D341Med (cell line): ENCODE measurements around the gene CDK14.
"Not testable (repeated sequence)": the region's sequence is repeated elsewhere in the genome, so short reads cannot be mapped to it uniquely, and the experiment has no call there.

Experiments
- DNase-seq: peaks from one replicate; pipeline ENCODE4 v3.0.0; 2012; ENCODE audit warnings: low spot score

The CDK14 gene

DNA sequence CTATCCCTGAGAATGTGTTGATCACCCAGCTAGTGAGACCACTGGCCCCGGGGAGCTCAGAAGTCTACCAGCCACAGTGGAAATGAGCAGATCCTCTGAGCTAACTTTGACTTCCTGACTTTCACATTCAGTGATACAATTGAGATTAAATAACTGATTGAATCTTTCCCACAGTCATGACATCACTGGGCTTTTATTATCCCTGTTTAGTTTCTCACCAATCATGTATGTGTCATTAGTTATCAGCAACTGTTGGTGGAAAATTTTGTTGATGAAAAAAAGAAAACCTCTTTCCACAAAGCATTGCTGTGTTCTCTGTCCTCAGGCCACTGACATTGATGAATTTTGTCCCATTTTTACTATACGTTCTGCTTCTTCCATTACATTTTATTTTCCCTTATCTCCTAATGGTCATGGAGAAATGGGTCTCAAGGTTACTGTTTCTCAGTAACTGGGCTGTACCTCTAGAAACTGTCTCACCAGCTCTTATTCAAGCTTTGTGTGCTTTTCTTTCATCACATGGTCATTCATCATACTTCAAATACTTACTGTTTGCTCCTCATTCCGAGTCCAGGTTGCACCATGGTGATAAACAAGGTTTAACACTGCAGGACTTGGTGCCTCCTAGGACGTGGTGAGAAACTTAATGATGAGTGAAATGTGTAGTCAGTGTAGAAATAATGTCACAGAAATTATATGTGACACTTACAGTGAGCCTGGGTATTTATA lies 304.7 kb downstream of the CDK14 start:
- DNase-seq = no peak

DNA sequence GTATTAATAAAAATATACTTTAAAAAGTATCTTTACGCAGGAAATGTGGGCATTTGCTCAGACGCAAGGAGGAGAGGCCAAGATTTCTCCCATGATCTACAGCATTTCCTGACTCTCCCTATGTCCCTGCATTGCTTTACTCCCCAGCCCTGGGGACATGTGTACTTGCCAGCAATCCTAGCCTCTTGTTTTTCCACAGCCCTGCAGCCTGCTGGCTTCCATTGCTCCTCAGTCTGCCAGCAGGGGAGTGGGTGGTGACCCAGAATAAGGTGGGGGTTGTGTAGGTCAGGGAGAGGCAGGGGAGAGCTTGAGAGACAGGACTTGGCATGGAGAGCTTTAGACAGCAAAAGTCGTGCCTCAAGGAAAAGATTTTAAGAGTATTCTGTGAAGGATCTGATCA lies 307.7 kb downstream of the CDK14 start:
- no peak for DNase-seq

DNA sequence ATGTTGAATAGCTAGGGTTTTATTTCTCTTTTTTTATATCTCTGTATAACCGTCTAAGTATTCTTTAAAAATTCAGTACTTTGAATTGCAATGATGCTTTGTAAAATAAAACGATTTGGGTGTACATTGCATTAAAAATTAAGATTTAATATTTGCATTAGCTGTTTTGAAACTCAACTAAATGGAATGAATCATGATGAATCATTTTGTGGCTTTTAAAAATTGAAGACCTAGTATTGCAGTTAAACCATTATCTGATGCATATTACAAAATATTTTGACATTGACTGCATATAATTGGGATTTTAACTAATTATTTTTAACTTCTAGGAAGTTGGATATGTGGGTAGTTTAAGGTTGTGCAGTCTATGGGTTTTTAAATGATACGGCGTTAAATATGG lies 314.0 kb downstream of the CDK14 start:
- DNase-seq = no peak

DNA sequence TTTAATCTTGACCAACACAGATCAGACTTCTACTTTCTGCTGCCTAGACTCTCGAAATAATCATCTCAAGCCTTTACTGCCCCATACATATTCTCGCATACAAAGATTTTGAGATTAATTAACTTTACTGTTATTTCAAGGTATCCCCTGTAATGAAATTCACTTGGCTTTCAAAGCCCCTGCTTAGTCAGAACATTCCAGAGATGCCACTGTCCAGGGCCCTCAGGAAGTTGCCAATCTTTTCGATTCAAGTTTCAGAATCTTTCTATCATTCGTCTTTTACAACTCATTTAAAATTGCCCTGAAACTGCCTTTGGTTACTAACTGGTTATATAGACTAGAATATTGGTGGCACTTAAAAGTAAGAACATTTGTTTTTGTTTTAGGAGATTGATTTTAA lies 320.2 kb downstream of the CDK14 start:
- DNase-seq = no peak

DNA sequence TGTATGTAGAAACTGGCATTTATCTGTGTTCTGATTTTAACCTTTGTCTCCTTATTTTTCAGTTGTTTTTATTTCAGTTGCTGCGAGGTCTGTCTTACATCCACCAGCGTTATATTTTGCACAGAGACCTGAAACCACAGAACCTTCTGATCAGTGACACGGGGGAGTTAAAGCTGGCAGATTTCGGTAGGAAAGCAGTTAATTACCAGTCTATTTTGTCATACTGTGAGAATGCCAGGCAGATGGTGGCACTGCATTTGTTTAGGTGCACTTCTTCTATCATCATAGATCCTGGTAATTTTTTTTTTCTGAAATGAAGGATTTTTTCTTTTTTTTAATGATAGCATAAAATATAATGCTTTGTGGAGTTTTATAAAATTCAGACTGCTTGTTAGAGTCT lies 321.4 kb downstream of the CDK14 start:
- DNase-seq = no peak

DNA sequence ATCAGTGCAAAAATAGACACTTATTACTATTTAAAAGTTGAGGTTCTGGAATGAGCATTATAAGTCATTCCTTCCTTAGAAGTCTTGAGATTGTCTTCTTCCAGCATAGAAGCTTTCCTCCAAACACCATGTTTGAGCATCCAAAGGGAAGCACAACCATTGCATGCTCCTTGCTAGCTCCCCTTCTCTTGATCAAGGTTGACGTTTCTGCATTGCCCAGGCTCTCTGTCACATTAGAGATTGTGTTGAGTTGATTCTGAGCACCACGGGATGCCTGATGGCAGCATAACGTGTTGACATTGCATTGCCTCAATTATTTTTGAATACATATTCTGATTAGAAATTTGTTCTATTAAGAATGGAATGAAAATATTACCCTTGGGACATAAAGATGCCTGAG lies 322.2 kb downstream of the CDK14 start:
- no peak for DNase-seq

DNA sequence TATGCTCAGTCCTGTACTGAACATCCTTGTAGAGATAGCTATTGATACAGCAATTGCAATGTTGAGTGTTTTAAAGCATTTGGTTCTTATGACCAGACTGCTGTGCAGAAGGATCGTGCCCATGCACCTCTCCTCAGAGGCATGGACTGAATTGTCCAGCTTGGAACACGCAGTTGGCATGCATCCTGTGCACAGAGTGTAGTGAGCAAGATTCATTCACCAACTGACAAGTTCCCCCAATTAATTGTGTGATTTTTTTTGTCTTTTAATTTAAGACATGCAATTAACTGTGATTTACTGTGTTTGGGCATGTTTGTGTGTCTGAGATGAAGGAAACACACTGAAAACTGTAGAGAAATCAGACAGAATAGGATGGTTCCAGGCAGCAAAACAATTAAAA lies 323.7 kb downstream of the CDK14 start:
- no peak for DNase-seq

DNA sequence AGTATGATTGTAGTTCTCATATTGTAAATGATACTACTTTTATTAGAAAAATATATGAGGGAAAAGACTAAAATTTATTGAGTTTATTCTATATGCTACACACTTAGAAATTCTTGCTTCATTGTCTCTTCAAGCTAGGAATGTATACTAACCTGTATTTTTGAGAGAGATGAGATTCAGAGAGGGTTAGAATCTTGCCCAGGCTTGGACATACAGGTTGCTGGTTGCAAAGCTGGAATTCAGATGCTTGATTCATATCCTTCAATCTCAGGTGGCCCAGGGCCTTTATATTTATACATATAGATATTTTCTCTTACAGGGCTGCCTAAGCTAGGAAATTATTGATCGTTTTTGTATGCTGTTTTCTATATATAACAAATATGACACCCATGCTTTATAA lies 324.2 kb downstream of the CDK14 start:
- no peak for DNase-seq

DNA sequence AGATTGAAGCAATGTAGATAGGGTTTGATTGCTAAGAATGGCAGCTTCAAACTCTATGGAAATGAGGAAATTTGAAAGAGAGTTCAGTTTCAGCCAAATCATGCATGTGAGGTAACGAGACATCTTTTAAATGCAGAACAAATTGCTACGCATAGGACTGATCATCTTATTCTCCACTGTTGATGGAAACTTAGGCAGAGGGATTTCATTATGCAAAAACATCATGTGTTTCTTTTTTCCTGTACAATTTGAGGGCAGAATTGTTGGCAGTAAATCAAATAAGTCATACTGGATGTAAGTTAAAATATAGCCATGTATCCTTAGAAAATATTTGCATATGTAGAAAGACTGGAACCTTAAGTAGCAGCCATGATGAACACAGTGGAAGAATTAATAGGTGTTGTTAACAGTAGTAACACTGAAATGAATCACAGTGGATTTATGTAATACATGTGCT lies 327.4 kb downstream of the CDK14 start:
- DNase-seq = no peak

DNA sequence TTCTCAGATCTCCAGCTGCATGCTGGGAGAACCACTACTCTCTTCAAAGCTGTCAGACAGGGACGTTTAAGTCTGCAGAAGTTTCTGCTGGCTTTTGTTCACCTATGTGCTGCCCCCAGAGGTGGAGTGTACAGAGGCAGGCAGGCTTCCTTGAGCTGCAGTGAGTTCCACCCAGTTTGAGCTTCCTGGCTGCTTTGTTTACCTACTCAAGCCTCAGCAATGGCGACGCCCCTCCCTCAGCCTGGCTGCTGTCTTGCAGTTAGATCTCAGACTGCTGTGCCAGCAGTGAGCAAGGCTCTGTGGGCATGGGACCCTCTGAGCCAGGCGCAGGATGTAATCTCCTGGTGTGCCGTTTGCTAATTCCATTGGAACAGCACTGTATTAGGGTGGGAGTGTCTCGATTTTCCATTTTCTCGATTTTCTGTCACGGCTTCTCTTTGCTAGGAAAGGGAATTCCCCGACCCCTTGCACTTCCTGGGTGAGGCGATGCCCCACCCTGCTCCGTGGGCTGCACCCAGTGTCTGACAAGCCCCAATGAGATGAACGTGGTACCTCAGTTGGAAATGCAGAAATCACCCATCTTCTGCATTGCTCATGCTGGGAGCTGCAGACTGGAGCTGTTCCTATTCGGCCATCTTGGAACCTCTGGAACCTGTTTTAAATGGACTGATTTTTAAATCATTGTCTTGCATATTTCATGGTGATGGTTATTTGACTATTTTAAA lies 332.7 kb downstream of the CDK14 start:
- DNase-seq = not testable (repeated sequence)

DNA sequence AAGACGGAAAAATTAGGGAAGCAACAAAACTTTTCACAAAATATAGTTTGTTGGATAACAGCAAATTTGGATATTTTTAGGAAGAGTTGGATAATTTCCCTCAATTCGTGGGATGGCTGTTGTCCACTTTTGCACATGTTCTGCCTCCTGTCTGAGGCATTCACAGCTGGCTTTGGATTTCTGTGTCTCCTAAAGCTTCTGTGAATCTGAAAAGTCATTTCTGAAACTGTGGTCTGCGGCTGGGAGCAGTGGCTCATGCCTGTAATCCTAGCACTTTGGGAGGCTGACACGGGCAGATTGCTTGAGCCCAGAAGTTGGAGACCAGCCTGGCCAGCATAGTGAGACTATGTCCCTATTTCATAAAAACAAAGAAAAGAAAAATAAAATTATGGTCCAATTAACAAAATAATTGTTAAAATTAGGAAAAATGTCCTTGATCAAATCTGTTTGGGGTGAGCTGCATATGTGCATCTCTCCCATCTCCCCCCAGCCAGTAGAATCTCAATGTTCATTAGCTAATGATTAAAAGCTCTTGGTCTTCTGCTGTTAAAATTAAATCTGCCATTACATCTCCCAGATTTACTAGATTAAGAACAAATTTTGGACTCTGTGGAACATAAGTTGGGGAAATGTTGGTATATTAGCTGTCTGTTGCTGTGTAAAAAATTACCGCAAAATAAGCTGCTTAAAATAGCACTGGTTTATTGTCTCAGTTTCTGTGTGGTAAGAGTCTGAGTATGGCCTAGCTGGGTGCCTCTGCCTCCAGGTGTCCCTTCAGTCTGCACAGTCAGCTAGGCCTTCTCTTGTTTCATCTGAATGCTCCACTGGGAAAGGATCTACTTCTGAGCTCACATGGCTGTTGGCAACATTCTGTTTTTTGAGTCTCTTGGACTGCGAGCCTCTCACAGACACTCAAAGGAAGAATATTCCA lies 336.1 kb downstream of the CDK14 start:
- no peak for DNase-seq

DNA sequence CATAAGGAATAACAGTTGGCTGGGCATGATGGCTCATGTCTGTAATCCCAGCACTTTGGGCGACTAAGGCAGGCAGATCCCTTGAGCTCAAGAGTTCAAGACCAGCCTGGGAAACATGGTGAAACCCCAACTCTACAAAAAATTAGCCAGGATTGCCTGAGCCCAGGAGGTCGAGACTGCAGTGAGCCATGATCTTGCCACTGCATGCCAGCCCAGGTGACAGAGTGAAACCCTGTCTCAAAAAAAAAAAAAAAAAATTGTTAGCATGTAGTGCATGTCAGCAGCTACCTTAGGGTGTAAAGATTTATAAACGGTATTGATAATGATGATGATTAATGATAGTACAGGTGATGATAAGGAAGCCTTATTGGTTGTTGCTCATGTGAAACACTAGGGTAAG lies 336.9 kb downstream of the CDK14 start:
- DNase-seq = no peak

DNA sequence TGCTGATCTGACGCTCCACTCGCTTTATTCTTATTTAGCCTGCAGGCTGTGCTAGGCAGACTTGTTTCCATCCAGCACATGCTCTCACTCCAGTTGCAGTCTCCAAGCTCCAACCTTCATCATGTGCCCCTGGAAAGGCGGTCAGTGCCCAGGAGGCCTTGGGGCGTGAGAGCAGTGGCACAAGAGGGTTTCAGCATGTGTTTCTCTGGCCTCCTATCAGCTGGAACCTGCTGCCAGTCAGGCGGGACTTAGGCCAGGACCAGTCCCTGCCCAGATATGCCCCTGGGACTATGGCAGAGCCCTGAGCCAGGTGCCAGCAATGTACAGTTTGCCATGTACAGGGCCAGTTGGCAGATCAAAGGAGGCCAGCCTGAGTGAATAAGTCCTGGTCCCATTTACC lies 337.9 kb downstream of the CDK14 start:
- no peak for DNase-seq

DNA sequence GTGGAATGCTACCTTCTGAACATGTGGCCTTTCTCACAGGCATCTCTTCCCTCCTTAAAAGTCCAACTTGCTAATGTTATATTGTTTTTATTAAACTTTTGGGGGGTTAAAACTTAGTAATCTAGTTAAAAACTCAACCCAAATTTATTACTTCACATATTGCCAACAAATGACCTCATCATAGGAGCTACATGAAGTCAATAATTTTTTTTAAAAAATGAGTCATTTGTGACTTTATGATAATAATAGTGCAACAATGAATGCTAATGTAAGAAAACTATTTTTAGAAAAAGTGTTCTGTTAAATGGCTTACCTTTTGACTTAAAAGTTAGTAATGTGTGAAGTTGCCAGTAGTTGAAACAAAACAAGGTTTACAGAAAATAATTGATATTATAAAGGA lies 342.2 kb downstream of the CDK14 start:
- no peak for DNase-seq

DNA sequence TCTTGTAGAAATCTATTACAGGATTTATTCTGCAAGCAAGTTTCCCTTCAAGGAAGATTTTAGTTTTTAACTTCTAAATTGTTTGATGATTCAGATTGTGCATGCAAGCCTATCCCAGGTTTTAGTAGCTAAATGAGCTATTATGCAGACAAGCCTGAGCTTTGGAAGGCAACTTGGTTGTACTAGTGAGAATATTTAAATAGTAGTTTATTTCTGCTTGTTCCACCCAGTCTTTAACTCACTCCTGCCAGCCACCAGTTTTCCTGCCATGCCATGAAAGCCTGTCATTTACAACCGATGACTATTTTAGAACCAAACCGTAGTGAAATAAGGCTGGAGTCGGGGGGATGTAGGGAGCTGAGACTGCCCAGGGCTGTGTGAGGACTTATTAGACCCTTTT lies 343.5 kb downstream of the CDK14 start:
- DNase-seq = no peak

DNA sequence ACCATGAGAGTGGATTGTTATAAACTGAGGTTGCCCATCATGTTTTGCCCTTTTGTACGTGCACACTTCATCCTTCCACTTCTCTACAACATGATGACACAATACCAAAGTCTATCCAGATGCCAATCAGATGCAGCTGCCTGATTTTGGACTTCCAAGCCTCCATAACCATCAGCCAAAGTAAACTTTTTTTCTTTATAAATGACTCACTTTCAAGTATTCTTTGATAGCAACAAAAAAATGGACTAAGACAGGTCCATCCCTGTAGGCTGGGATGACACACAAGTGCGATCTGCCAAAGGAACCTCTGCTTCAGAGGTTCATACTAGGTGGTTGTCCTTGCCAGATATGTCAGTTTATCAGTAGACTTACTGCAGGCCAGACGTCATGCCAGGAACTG lies 347.9 kb downstream of the CDK14 start:
- DNase-seq = no peak

DNA sequence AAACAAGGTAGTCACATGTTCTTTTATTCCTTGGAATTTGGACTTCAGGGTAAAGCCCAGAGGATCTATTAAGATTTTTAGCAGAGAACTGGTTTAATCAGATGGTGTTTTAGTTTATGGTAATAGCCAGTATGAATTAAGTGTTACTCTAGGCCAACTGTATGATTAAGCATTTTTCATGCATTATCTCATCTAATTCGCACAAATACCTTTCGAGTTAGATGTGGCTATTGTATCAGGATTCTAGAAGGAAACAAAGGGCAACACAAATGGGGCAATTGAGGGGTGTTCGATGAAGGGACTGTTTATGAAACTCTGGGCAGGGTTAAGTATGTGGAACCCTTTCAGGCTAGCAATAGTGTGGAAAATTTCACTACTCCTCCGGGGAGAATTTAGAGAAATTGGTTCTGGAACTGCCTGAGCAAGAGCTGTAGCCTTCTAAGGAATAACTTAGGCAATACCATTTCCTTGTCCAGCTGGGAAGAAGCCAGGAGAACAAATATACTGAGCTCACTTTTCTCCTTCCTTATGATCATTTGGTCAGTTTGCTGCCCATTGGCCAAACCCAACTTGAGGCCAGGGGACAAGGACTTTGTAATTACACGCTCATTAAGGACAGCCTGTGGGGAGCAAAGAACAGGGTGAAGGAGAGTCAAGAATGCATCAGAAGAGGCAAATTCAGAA lies 349.1 kb downstream of the CDK14 start:
- no peak for DNase-seq

DNA sequence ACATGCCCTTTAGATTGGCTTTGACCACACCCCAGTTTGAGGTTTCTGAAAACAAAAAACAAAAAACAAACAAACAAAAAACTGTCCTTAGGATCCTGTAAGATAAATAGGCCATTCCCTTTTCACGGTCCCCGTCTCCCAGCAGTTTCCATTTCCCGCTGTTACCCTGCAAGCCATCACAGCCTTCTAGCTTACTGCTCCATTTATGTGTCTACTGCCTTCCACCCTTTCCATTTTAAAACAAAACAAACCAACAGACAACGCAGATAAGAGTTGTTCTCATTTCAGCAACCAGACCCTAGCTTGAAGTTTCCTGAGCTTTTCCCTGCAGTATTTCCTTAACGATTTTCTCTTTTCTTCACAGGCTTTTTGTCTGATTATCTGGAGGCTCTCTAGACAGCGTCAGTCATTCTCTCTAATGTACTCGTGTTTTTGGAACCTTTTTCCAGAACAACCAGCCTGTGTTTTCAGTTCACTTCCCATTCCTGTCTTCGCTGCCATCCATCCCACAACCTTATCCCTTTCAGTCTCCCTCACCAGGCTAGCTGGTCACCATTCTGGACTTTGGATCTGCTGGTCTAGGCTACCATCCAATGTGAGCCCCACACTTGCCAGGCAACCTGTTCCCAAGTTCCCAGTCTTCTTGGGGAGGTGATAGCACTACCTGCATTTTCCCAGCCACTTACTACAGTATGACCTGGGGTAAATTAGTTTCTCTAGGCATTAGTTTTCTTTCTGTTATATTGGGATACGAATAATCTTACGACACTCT lies 350.8 kb downstream of the CDK14 start:
- DNase-seq = no peak

DNA sequence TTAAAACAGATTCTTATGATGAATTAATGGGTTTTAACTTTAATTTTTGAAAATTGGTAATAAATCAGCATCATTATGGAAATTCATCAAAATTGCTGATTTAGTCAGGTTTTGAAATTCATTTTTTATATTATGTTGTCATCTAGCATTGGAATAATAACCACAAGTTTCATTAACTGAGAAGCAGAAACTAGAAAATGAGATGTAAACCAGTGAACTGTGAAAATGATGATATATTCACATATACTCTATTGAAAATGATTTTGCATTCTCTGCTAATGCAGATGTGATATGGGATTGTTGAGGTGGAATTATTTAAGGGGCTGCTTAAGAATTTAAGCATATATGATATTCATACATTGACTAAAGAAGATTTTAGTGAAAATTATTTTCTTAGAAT lies 352.0 kb downstream of the CDK14 start:
- no peak for DNase-seq

DNA sequence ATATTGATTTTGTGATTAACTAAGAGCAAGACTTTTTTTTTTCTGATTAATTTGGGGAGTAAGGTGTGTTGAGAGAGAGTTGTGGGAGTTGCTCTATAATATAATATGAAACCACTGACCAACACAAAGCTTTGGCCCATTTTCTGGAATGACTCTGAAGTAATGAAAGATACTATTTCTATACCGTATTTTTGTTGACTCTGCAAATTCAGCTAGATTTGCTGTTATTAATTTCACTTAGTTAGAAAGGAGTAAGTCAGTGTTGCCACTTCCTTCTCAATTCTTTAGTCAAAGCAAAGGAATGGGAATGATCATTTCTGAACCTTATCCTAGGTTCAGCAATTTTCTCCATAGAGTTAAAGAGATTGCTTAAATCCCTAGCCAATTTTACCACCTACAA lies 355.1 kb downstream of the CDK14 start:
- no peak for DNase-seq
